Testis (tissue), 3 donors: ENCODE results near the gene COL5A1. TPM values are rescaled to one million over a fixed set of nuclear protein-coding genes. Genes with fewer than 3 reads are reported as not detected.

ENCODE experiments used
- DNase-seq: peaks from one replicate; pipeline ENCODE4 v3.0.0-alpha.2; 2019
- H3K27ac ChIP-seq, 2 donors: fragments of 200-600 bp; sonication (generic); one replicate each; pipeline ENCODE4 v1.5.1; 2019
- H3K27me3 ChIP-seq: fragments of 200-600 bp; sonication (generic); one replicate; pipeline ENCODE4 v1.5.1; 2019
- H3K36me3 ChIP-seq: fragments of 200-600 bp; sonication (generic); one replicate; pipeline ENCODE4 v1.5.1; 2017; ENCODE audit warnings: low read depth; ENCODE audit errors: missing control alignments
- H3K4me1 ChIP-seq: fragments of 200-600 bp; sonication (generic); one replicate; pipeline ENCODE4 v1.5.1; 2019
- H3K4me3 ChIP-seq, 2 donors: fragments of 200-600 bp; sonication (generic); one replicate each; pipeline ENCODE4 v1.5.1; 2017 to 2019
- H3K9me3 ChIP-seq: fragments of 200-600 bp; sonication (generic); one replicate; pipeline ENCODE4 v1.5.1; 2017
- CTCF ChIP-seq, 3 experiments: fragments of 450-650 bp in 2 of 3; fragments of 200-600 bp in 1 of 3; sonication (generic) in 1 of 3; IDR thresholded peaks; one replicate each; pipeline ENCODE4 v1.5.1; 2016 to 2019; ENCODE audit warnings: antibody characterized with exemption in 3 of 3, mild to moderate bottlenecking in 2 of 3, moderate library complexity in 1 of 3
- POLR2A ChIP-seq: fragments of 450-650 bp; IDR thresholded peaks from one replicate; pipeline ENCODE4 v1.6.1; 2017; ENCODE audit warnings: antibody characterized with exemption, mild to moderate bottlenecking, moderate library complexity
- WGBS, 2 donors: methylation state at CpG; one replicate each; pipeline ENCODE4 v1.1.5; 2018; 5-methylcytosine and 5-hydroxymethylcytosine counted together
- intact Hi-C: fragments of 100-400 bp; cut with DNase I; formaldehyde crosslinking; loops from one replicate; pipeline ENCODE4 v1.15.1; 2023; ENCODE audit warnings: low total_unique reads
- polyA plus RNA-seq: library from polyadenylated mRNA; stranded (reverse); fragments of 350-450 nt; fragmentation: Illumina TruSeq; extraction: RNeasy Lipid Tissue Mini Kit (QIAGEN cat#74804); gene quantifications from one replicate; pipeline ENCODE4 v1.2.3, GENCODE V29; 2014; ENCODE audit warnings: low read depth, low replicate concordance; ENCODE audit not compliant: insufficient read depth
- total RNA-seq, 2 donors: library from RNA; depleted of rRNA; stranded (reverse); fragments of >200 nt; gene quantifications; one replicate each; pipeline ENCODE4 v1.2.3, GENCODE V29; 2016

The COL5A1 gene
- total and polyA plus RNA-seq, 3 donors from 2014 or later: 18.5 to 34.3 (median 20.8) TPM

GRCh38 chr9:134833294-134833880 lies 191.8 kb downstream of the COL5A1 start:
- Histone ChIP-seq H3K4me1 (peaks cover 8% of the 10 kb centered on the region), H3K36me3 (no peaks in the 10 kb centered on the region), H3K27me3 (no peaks in the 10 kb centered on the region), H3K9me3 (no peaks in the 10 kb centered on the region), H3K4me3 (no peak overlapping the region), H3K27ac (no peak overlapping the region)
- intact Hi-C loops: no loop called here
- 81 to 86% methylated on average over 7 to 11 of the region's 11 CpGs for whole genome bisulfite sequencing, 2 donors
- no peak for DNase-seq
- TF ChIP-seq POLR2A: no peak
- TF ChIP-seq CTCF (IDR thresholded peaks at IDR 0.05): no peak

GRCh38 chr9:134834217-134834956 lies 192.8 kb downstream of the COL5A1 start:
- WGBS, 2 donors: 89 to 92% methylated on average over 20 of the region's 20 CpGs
- H3K27ac ChIP-seq: no peak overlapping the region
- no peak for DNase-seq
- peaks cover 8% of the 10 kb centered on the region for H3K4me1 ChIP-seq
- intact Hi-C loops: no loop called here
- TF ChIP-seq CTCF (IDR thresholded peaks at IDR 0.05) (no peak), POLR2A (no peak)
- H3K27me3 ChIP-seq: no peaks in the 10 kb centered on the region
- no peaks in the 10 kb centered on the region for H3K9me3 ChIP-seq
- no peak overlapping the region for H3K4me3 ChIP-seq
- no peaks in the 10 kb centered on the region for H3K36me3 ChIP-seq

GRCh38 chr9:134834957-134835419 lies 193.4 kb downstream of the COL5A1 start:
- Histone ChIP-seq H3K4me3 (no peak overlapping the region), H3K27me3 (no peaks in the 10 kb centered on the region), H3K9me3 (no peaks in the 10 kb centered on the region), H3K36me3 (no peaks in the 10 kb centered on the region), H3K4me1 (peaks cover 8% of the 10 kb centered on the region), H3K27ac (no peak overlapping the region)
- TF ChIP-seq CTCF (IDR thresholded peaks at IDR 0.05) (no peak), POLR2A (no peak)
- DNase-seq: no peak
- WGBS, 2 donors: 88 to 100% methylated on average over 1 to 25 of the region's 25 CpGs
- intact Hi-C loops: no loop called here

GRCh38 chr9:134835448-134835847 lies 193.8 kb downstream of the COL5A1 start:
- intact Hi-C loops: no loop called here
- Histone ChIP-seq H3K36me3 (no peaks in the 10 kb centered on the region), H3K4me1 (peaks cover 8% of the 10 kb centered on the region), H3K27me3 (no peaks in the 10 kb centered on the region), H3K4me3 (no peak overlapping the region), H3K27ac (no peak overlapping the region), H3K9me3 (no peaks in the 10 kb centered on the region)
- TF ChIP-seq POLR2A: no peak
- peak; percentile 69 for DNase-seq
- WGBS, 2 donors: 85 to 90% methylated on average over 4 to 16 of the region's 16 CpGs

- intact Hi-C loops: no loop called here
- Histone ChIP-seq H3K4me1 (peaks cover 8% of the 10 kb centered on the region), H3K9me3 (no peaks in the 10 kb centered on the region), H3K27me3 (no peaks in the 10 kb centered on the region), H3K36me3 (no peaks in the 10 kb centered on the region), H3K27ac (no peak overlapping the region), H3K4me3 (no peak overlapping the region)
- DNase-seq: no peak
- WGBS, 2 donors: 81 to 84% methylated on average over 5 to 13 of the region's 13 CpGs
- TF ChIP-seq CTCF (IDR thresholded peaks at IDR 0.05) (no peak), POLR2A (no peak)
These were observed 194.4 kb downstream of the COL5A1 start for GRCh38 chr9:134835987-134836386.
